Thoracic aorta (tissue), 2 donors: ENCODE data around the gene LRMDA. TPM values are rescaled to one million over a fixed set of nuclear protein-coding genes. Genes with fewer than 3 reads are reported as not detected.

Experiments used
- ATAC-seq: fragments of 150-250 bp; one replicate; pipeline ENCODE4 v1.8.0; 2017; ENCODE audit warnings: low read depth; ENCODE audit not compliant: insufficient number of reproducible peaks, low FRiP score
- DNase-seq: peaks from one replicate; pipeline ENCODE4 v3.0.0-alpha.2; 2020; ENCODE audit warnings: low spot score
- H3K27ac ChIP-seq, 2 donors: fragments of 200-600 bp; sonication (generic); 1 replicate in 1 of 2; 2 replicates in 1 of 2; pipeline ENCODE4 v1.5.1; 2016; ENCODE audit warnings: mild to moderate bottlenecking in 2 of 2, moderate library complexity in 2 of 2
- H3K27me3 ChIP-seq: fragments of 200-600 bp; sonication (generic); replicated peaks from 2 replicates; pipeline ENCODE4 v1.6.0; 2016; ENCODE audit warnings: mild to moderate bottlenecking; ENCODE audit not compliant: insufficient read depth
- H3K36me3 ChIP-seq: fragments of 200-600 bp; sonication (generic); one replicate; pipeline ENCODE4 v1.5.1; 2016
- H3K4me1 ChIP-seq, 2 donors: fragments of 200-600 bp; sonication (generic); 1 replicate in 1 of 2; 2 replicates in 1 of 2; pipeline versions ENCODE4 v1.5.1 to v1.6.0; 2016; ENCODE audit warnings: low read depth in 2 of 2, mild to moderate bottlenecking in 1 of 2; ENCODE audit not compliant: control insufficient read depth in 1 of 2
- H3K4me3 ChIP-seq: fragments of 200-600 bp; sonication (generic); 2 replicates; pipeline ENCODE4 v1.5.1; 2016; ENCODE audit warnings: mild to moderate bottlenecking
- H3K9me3 ChIP-seq: fragments of 200-600 bp; sonication (generic); 2 replicates; pipeline ENCODE4 v1.5.1; 2016
- CTCF ChIP-seq: fragments of 200-600 bp; sonication (generic); IDR thresholded peaks from one replicate; pipeline ENCODE4 v1.5.1; 2019; ENCODE audit warnings: antibody characterized with exemption
- total RNA-seq, 2 donors: library from RNA; depleted of rRNA; stranded (reverse); fragments of >200 nt; gene quantifications; one replicate each; pipeline versions ENCODE4 v1.1.0 to v1.2.3, GENCODE V29; 2016

The LRMDA gene
- total RNA-seq, 2 donors from 2014 or later: 8.3 to 36.6 TPM

DNA sequence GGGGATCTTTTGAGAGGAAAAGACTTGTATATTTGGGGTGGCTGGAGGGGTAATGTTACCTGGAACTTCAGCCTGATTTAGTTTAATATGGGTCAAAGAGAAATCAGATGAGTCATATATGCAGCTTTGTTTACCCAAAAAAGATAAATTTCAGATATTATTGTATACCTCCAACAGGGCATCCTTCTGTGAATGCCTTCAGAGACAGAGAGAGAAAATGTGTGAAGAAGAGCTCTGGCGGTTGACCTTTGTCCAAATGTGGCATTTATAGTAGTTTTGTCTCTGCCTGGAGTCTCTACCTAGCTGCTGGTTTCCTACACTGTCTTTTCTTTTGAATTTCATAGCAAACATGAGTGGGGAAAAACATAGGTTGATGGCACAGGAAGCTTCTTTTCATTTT lies 21.6 kb downstream of the LRMDA start:
- H3K4me1 ChIP-seq: peaks cover 7 to 23% of the 10 kb centered on the region in 2 donors
- no peak for DNase-seq
- no peaks in the 10 kb centered on the region for H3K36me3 ChIP-seq
- no peak for TF ChIP-seq CTCF
- H3K27ac ChIP-seq: no peak overlapping the region
- ATAC-seq: no peak
- no peaks in the 10 kb centered on the region for H3K27me3 ChIP-seq
- H3K4me3 ChIP-seq: no peak overlapping the region
- H3K9me3 ChIP-seq: no peaks in the 10 kb centered on the region

GRCh38 chr10:75456122-75456521 lies 24.7 kb downstream of the LRMDA start:
- H3K9me3 ChIP-seq: no peaks in the 10 kb centered on the region
- H3K36me3 ChIP-seq: no peaks in the 10 kb centered on the region
- peaks cover 7 to 22% of the 10 kb centered on the region in 2 donors for H3K4me1 ChIP-seq
- no peak overlapping the region for H3K4me3 ChIP-seq
- ATAC-seq (no peak), DNase-seq (no peak)
- TF ChIP-seq CTCF: no peak
- H3K27ac ChIP-seq: no peak overlapping the region
- no peaks in the 10 kb centered on the region for H3K27me3 ChIP-seq

DNA sequence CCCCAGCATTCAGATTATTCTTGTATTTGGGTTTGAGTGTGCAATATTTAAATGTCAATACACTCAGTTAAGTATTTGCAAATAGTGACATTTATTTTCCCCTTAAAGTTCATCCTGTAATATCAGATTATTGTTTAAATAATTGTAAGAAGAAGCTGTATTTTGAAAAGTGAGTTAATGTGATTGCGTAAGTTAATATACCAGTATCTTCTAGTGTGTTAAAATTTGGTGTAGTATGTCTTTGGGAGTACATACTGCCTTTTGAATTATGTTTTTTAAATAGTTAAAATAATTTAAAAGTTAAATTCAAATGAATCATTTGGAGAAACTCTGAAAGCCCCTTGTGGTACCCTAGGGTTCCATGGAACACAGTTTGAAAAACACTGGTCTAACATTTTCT lies 28.6 kb downstream of the LRMDA start:
- TF ChIP-seq CTCF: no peak
- H3K27me3 ChIP-seq: no peaks in the 10 kb centered on the region
- H3K9me3 ChIP-seq: no peaks in the 10 kb centered on the region
- DNase-seq (no peak), ATAC-seq (no peak)
- H3K4me1 ChIP-seq: no peaks in the 10 kb centered on the region
- H3K27ac ChIP-seq: no peak overlapping the region
- H3K36me3 ChIP-seq: no peaks in the 10 kb centered on the region
- no peak overlapping the region for H3K4me3 ChIP-seq

DNA sequence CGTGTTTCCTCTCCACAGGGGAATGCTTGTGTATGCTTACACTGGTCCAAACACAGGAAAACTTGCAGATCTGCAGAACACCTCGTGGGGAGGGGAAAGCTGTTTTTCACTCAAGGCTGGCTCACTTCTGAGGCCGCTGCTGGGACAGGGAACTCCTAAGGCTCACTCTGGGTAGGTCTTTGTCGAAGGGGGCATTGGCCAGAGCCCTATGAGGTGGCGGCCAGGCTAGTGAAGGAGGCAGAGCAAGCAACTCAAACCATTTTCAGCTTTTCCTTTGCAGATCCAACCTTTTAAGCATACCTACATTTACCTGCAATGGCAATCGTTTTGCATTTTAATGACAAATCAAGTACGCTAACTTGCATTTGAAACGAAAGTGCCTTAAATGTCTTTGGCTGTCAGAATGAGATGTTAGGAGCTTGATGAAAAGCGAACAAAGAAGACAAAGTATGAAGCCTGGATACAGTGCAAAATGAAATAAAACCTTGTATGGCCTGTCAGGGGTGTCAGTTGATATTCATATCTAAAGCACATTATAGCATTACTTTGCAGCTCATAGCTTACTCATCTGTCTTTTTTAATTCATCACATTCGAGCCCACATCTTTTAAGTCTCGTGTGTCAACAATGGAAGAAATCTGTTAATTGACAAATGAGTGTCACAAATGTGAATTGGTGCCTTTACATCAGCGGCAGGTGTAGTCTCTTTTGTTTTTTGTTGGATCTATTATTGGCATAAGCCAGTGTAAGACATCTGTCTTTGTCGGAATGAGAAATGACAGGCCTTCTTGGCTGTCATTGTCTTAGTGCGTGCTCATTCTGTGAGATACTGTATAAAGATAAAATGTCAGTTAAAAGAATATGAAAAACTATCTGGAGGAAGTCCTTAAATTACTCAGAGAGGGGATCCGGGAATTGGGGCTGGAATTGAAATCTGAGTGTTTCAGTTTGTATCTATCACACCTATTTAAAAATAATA lies 30.5 kb downstream of the LRMDA start:
- ATAC-seq (no peak), DNase-seq (no peak)
- Histone ChIP-seq H3K4me3 (no peak overlapping the region), H3K27ac (no peak overlapping the region), H3K4me1 (no peaks in the 10 kb centered on the region), H3K36me3 (no peaks in the 10 kb centered on the region), H3K27me3 (no peaks in the 10 kb centered on the region), H3K9me3 (no peaks in the 10 kb centered on the region)
- no peak for TF ChIP-seq CTCF

- Histone ChIP-seq H3K9me3 (no peaks in the 10 kb centered on the region), H3K36me3 (no peaks in the 10 kb centered on the region), H3K4me1 (no peaks in the 10 kb centered on the region), H3K27me3 (no peaks in the 10 kb centered on the region), H3K27ac (no peak overlapping the region), H3K4me3 (no peak overlapping the region)
- ATAC-seq (no peak), DNase-seq (no peak)
- TF ChIP-seq CTCF: no peak
These were observed 31.4 kb downstream of the LRMDA start for GRCh38 chr10:75462865-75463264.
